Liver (tissue), 3 donors: ENCODE results near the gene TRIM45.

Source experiments
- CTCF ChIP-seq: fragments of 150-350 bp; IDR thresholded peaks from 2 replicates; pipeline ENCODE4 v1.5.1; 2017; ENCODE audit warnings: improper control_type of control experiment, low read depth, low read length; ENCODE audit not compliant: missing input control
- FOXA1 ChIP-seq: IDR thresholded peaks from 2 replicates; pipeline ENCODE4 v1.6.1; 2016; ENCODE audit warnings: antibody characterized with exemption
- HNF4G ChIP-seq: IDR thresholded peaks from 2 replicates; pipeline ENCODE4 v1.6.1; 2016; ENCODE audit warnings: antibody characterized with exemption
- JUND ChIP-seq, 2 donors: IDR thresholded peaks; 2 replicates each; pipeline ENCODE4 v1.6.1; 2016; ENCODE audit warnings: antibody characterized with exemption in 2 of 2
- RAD21 ChIP-seq, 2 donors: IDR thresholded peaks; 2 replicates each; pipeline ENCODE4 v1.6.1; 2016; ENCODE audit warnings: antibody characterized with exemption in 2 of 2, mild to moderate bottlenecking in 2 of 2
- RXRA ChIP-seq, 2 donors: IDR thresholded peaks; 2 replicates each; pipeline ENCODE4 v1.6.1; 2017 to 2018; ENCODE audit warnings: antibody characterized with exemption in 2 of 2, mild to moderate bottlenecking in 1 of 2
- SP1 ChIP-seq: IDR thresholded peaks from 2 replicates; pipeline ENCODE4 v1.6.1; 2018; ENCODE audit warnings: antibody characterized with exemption, mild to moderate bottlenecking
- TAF1 ChIP-seq: conservative IDR thresholded peaks from 2 replicates; pipeline ENCODE4 v1.6.1; 2016; ENCODE audit warnings: antibody characterized with exemption, mild to moderate bottlenecking
- YY1 ChIP-seq: IDR thresholded peaks from 2 replicates; pipeline ENCODE4 v1.6.1; 2016; ENCODE audit warnings: antibody characterized with exemption, mild to moderate bottlenecking
- TF ChIP-seq, protein P1 (sequence below): IDR thresholded peaks from 2 replicates; pipeline ENCODE4 v1.6.1; 2016; ENCODE audit warnings: antibody characterized with exemption
- TF ChIP-seq, protein P2 (sequence below): IDR thresholded peaks from 2 replicates; pipeline ENCODE4 v1.6.1; 2016; ENCODE audit warnings: antibody characterized with exemption, mild to moderate bottlenecking
- donor health status: healthy.
- donor health status: healthy.

DNA sequence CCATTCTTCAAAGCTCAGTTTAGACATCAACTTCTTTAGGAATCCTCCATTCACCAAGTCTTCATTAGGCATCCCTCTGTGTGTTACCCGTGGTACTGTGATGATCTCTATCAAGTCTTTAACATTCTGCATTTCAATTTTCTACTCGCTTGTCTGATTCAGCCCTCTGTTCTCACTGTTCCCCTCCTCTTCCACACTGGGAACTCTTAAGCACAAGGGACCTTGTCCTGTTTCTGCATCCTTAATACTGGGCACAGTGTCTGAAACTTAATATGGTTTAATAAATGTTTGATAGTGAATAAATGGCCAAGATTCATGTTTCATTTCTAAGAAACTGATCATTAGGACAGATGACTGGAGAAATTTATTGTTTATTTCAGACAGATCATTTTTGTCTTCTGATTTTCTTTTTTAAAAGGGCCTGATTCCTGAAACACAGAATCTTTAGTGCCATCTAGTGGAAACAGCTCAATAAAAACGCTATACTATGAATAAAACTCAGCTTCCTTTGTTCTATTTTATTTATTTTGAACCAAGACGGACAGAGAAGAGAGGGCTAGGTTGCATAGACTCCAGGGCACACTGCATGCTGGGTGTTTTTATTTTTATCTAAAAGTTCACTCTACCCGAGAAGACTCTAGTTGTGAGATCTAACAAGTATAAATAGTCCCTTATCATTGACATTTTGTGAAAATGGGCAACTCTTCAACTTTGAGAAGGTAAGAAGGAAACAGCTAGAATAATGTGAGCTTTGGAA lies 7.0 kb upstream of the TRIM45 start:
- TF ChIP-seq CTCF (peak; percentile 38), RAD21 (IDR thresholded peaks at IDR 0.05) (peak; percentile 75 to 77), FOXA1 (no peak), RXRA (IDR thresholded peaks at IDR 0.05) (no peak), TAF1 (no peak), HNF4G (no peak), SP1 (no peak), YY1 (no peak), JUND (IDR thresholded peaks at IDR 0.05) (no peak)
- TF ChIP-seq, protein P1, sequence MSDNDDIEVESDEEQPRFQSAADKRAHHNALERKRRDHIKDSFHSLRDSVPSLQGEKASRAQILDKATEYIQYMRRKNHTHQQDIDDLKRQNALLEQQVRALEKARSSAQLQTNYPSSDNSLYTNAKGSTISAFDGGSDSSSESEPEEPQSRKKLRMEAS = no peak
- TF ChIP-seq, protein P2, sequence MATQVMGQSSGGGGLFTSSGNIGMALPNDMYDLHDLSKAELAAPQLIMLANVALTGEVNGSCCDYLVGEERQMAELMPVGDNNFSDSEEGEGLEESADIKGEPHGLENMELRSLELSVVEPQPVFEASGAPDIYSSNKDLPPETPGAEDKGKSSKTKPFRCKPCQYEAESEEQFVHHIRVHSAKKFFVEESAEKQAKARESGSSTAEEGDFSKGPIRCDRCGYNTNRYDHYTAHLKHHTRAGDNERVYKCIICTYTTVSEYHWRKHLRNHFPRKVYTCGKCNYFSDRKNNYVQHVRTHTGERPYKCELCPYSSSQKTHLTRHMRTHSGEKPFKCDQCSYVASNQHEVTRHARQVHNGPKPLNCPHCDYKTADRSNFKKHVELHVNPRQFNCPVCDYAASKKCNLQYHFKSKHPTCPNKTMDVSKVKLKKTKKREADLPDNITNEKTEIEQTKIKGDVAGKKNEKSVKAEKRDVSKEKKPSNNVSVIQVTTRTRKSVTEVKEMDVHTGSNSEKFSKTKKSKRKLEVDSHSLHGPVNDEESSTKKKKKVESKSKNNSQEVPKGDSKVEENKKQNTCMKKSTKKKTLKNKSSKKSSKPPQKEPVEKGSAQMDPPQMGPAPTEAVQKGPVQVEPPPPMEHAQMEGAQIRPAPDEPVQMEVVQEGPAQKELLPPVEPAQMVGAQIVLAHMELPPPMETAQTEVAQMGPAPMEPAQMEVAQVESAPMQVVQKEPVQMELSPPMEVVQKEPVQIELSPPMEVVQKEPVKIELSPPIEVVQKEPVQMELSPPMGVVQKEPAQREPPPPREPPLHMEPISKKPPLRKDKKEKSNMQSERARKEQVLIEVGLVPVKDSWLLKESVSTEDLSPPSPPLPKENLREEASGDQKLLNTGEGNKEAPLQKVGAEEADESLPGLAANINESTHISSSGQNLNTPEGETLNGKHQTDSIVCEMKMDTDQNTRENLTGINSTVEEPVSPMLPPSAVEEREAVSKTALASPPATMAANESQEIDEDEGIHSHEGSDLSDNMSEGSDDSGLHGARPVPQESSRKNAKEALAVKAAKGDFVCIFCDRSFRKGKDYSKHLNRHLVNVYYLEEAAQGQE = no peak
